CD4-positive, alpha-beta T cell treated with Interleukin-15 for 4 hours (primary cell): ENCODE measurements around the gene LRRC63.
"Not testable (repeated sequence)": the region's sequence is repeated elsewhere in the genome, so short reads cannot be mapped to it uniquely, and the experiment has no call there.

Experiments used
- DNase-seq: peaks from one replicate; pipeline ENCODE4 v3.0.0-alpha.2; 2020; ENCODE audit warnings: low spot score

Gene LRRC63

GRCh38 chr13:46235286-46235685 lies 23.6 kb downstream of the LRRC63 start:
- DNase-seq, result no peak

- no peak for DNase-seq
Observed at GRCh38 chr13:46265292-46265691, 53.6 kb downstream of the LRRC63 start.

GRCh38 chr13:46267166-46267565 lies 55.4 kb downstream of the LRRC63 start:
- no peak for DNase-seq

- DNase-seq, result no peak
Observed at GRCh38 chr13:46270416-46270815, 58.7 kb downstream of the LRRC63 start.

GRCh38 chr13:46274094-46274698 lies 62.5 kb downstream of the LRRC63 start:
- no peak for DNase-seq

- DNase-seq, result no peak
Observed at GRCh38 chr13:46278474-46278873, 66.7 kb downstream of the LRRC63 start.

- DNase-seq, result no peak
Observed at GRCh38 chr13:46281779-46282178, 70.1 kb downstream of the LRRC63 start.

- not testable (repeated sequence) for DNase-seq
Observed at GRCh38 chr13:46283912-46284824, 72.4 kb downstream of the LRRC63 start.

- no peak for DNase-seq
Observed at GRCh38 chr13:46286972-46287371, 75.2 kb downstream of the LRRC63 start.

GRCh38 chr13:46288570-46289259 lies 77.0 kb downstream of the LRRC63 start:
- peak; percentile 73 for DNase-seq

GRCh38 chr13:46289260-46289955 lies 77.7 kb downstream of the LRRC63 start:
- no peak for DNase-seq

GRCh38 chr13:46290434-46290833 lies 78.7 kb downstream of the LRRC63 start:
- DNase-seq, result no peak

GRCh38 chr13:46293436-46293835 lies 81.7 kb downstream of the LRRC63 start:
- no peak for DNase-seq

- DNase-seq, result peak; percentile 59
Observed at GRCh38 chr13:46295491-46296114, 83.9 kb downstream of the LRRC63 start.

GRCh38 chr13:46296115-46296822 lies 84.5 kb downstream of the LRRC63 start:
- DNase-seq, result no peak

GRCh38 chr13:46296921-46297320 lies 85.2 kb downstream of the LRRC63 start:
- DNase-seq, result no peak

GRCh38 chr13:46297361-46297811 lies 85.7 kb downstream of the LRRC63 start:
- DNase-seq, result no peak

GRCh38 chr13:46303742-46304385 lies 92.1 kb downstream of the LRRC63 start:
- DNase-seq, result no peak

GRCh38 chr13:46304546-46304945 lies 92.8 kb downstream of the LRRC63 start:
- DNase-seq, result no peak

GRCh38 chr13:46307554-46307953 lies 95.8 kb downstream of the LRRC63 start:
- DNase-seq, result no peak
